Urothelium cell line (cell line): ENCODE results near the gene TEX261.
"Not testable (repeated sequence)": the region's sequence is repeated elsewhere in the genome, so short reads cannot be mapped to it uniquely, and the experiment has no call there.

ENCODE experiments used
- DNase-seq: peaks from one replicate; pipeline ENCODE4 v3.0.0; 2011; ENCODE audit warnings: low spot score, mixed read lengths
- FAIRE-seq: peaks from 2 replicates; lab custom pipeline; 2011; peaks lifted over from hg19 to GRCh38; lab: Jason Lieb, UNC

TEX261 gene

DNA sequence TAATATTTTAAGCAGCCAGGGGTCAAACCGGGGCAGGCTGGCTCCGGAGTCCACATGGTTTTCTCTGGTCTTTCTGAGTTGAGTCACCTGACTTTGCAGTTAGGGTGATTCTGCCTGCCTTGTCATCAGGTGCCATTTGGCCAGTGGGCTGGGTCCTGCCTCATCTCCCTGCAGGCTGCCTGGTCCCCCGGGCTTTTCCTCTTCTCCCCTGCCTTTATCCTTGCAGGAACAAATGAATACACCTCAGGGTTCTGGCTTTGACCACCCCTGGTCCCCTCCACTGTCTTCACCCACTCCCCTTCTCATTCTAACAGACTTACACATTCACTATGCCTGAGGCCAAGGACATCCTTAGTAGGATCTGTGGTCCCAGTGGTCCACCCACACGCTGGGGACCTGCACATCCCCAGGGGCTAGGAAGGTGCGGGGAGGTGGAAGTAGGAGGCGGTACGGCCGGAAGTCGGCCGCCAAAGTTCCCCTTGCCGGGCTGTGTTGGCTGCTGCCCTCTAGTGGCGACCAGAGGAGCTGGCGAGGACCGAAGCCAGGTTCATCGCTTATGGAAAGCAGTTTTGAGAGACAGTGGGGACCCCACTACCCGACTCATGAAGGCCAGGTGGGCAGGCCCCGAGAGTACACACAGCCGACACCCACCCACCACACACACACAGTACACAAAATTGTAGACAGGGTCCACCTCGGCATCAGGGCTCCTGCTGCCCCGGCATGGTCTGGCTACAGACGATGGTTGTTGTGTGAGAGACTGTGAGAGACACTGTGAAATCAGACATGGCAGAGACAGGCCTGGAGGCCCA, 6.3 kb upstream of the TEX261 start:
- FAIRE-seq: peak; percentile 90
- DNase-seq: peak; percentile 90

DNA sequence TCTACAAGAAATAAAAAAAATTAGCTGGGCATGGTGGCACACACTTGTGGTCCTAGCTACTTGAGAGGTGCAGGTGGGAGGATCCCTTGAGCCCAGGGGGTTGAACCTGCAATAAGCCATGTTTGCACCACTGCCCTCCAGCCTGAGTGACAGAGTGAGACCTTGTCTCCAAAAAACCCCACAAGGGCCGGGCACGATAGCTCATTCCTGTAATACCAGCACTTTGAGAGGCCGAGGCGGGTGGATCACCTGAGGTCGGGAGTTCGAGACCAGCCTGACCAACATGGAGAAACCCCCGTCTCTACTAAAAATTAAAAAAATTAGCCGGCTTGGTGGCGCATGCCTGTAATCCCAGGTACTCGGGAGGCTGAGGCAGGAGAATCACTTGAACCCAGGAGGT, 5.3 kb upstream of the TEX261 start:
- FAIRE-seq, DNase-seq: not testable (repeated sequence)

DNA sequence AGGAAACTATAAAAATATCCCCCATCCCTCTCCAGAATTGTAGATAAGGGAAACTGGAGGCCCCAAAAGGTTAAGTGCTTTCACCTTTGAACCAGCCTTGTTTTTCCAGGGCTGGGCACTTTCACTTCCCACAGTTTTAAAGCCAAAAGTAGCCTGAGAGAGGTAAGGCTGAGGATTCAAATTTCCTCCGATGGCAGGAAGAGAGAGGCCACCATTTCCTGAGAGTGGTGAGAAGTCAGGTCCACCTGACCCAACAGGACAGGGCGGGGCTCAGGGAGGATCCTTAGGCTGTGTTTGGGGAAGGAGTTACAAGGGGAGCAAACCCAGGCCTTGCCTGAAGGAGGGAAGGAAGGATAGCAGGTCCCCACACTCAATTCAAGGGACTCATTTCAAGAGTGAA, 4.7 kb upstream of the TEX261 start:
- DNase-seq (no peak), FAIRE-seq (no peak)

DNA sequence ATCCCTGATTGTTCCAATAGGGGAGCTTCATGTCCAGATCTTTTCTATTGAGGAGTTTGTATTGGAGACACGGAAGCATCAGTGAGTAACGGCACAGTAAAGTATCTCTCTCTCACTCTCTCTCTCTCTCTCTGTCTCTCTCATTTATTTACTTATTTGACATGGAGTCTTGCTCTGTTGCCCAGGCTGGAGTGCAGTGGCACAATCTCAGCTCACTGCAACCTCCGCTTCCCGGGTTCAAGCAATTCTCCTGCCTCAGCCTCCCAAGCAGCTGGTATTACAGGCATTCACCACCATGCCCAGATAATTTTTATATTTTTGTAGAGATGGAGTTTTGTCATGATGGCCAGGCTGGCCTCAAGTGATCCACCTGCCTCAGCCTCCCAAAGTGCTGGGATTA, 4.2 kb upstream of the TEX261 start:
- not testable (repeated sequence) for DNase-seq, FAIRE-seq

DNA sequence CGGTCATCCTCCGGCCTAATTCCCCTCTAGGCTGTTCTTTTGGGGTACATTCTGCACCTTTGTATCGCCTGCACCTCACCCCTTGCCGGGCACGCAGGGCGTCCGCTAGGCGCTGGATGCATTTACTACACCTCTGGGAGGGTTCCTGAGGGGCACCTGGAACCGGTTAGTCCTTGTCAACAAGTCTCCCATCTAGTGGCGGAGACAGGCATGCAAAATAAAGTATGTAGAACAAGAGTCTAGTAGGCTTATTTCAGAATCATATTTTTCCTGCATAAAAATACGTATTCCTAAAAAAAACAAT, 705 bp upstream of the TEX261 start:
- FAIRE-seq (no peak), DNase-seq (peak; percentile 77)

DNA sequence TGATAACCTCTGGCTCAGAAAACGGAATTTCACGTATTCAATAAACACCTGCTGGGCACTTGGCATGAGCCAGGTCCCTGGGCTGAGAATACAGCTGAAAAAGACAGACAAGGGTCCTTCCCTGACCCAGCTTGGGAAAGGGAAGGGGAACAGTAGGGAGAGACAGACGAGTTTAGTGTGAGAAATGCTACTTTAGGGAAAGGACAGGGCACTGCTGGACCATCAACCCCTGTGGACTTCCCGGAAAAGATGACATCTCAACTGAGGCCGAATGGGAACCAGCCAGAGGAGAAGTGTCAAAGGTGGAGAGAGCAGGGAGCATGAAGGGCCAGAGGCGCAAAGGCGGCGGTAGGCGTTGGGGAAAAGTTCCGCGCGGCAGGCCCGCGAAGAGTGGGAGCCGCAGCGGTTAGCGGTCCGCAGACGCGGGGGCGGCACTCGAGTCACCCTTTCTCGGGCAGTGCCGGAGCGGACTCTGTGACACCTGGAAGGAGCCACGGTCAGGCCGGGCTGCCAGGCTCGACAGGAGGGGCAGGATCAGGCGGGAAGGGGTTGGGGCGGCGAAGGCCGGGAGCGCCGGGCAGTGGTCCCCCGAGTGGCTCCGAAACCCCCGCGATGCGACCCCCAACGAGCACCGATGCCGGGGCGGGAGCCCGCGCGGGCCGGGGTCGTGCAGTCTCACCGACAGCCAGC, 519 bp downstream of the TEX261 start:
- peak; percentile 36 for DNase-seq
- FAIRE-seq: no peak

DNA sequence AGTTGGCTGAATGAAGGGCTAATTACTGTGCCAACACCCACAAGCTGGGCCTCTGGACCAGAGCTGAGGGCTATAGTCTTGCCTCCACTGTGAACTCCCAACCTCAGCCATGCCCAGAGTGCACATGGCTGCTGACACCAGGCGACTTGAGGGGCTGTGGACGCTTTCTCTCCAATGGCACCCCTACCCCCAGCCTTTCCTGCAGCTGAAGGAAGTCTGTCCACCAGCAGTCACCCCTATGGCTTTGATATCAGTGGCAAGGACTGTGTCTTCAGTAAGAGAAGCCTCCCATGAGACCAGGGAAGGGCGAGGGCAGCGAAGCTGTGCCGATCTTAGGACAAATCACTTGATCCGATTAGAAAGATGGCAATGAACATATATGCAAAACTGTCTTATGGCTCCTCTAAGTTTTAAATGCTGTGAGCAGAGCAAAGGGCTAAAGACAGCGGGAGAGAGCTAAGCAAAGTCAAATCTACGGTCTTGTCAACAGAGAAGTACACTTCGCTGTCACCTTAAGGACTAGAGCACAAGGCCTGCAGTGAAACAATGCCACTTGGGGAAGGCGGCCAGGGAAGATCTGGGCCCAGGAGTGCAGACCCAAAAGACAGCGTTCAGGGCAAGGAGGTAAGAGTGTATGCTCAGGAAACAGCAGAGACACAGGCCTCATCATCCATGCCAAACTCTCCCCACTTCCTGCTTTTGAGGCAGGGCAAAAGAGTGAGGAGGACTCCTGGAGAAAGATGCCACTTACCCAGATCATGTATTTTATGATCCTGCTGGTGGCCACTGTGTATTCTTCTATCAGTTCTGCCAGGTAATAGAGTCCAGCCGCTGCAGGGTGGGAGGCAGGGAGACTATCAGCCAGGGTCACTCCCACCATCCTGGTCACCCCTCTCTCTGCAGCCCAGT, 1.5 kb downstream of the TEX261 start:
- DNase-seq (peak; percentile 1), FAIRE-seq (no peak)

DNA sequence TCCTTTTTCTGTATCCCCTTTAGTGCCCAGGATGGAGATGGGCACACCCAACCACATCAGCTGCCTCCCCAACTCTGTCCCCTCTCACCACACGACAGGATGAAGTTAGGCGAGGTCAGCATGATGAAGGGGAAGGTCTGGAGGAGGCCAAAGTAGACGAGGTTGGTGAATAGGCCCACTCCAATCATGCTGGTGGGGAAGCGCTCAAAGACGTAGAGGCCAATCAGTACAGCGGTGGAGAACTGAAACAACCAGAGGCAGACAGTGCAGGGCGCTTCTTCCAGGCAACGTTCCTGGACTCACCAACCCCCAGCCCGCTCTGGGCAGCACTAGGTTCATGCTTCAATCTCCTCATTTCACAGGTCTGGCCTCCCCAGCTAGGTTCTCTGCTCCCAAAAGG, 2.9 kb downstream of the TEX261 start:
- DNase-seq (no peak), FAIRE-seq (no peak)

DNA sequence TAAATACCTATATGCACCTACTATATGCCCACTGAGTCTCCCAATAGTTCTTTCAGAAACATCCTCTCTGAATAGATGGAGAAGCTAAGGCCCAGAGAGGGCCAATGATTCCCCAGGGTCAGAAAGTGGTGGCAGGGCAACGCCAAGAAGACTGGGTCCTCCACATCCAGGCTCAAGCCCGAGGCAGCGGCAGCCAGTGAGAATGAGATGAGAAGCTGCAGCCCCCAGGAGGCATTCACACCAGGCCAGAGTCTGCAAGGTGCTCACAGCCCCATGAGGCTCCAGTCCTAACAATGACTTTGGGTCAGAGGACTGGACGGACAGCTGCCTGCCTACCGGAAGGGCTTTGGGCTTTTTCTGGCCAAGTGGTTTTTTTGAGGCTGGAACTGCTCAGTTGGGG, 3.5 kb downstream of the TEX261 start:
- DNase-seq (no peak), FAIRE-seq (no peak)

DNA sequence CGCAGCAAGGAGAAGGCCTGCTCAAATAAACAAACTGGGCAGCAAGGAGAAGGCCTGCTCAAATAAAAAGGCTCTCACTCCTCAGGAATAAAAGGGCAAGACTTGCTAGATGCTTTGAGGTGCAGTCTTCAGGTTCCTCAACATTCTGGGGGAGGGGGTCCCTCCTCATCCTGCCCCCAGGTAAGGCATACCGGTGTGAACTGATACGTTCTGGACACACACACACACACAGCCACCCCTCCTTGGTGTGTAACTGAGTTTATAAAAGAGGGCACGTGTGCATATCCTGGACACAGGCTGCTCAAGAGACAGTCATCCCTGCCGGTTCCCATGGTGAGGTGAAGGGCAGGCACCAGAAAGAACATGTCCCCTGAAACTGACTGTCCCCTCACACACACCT, 4.5 kb downstream of the TEX261 start:
- FAIRE-seq: no peak
- no peak for DNase-seq

DNA sequence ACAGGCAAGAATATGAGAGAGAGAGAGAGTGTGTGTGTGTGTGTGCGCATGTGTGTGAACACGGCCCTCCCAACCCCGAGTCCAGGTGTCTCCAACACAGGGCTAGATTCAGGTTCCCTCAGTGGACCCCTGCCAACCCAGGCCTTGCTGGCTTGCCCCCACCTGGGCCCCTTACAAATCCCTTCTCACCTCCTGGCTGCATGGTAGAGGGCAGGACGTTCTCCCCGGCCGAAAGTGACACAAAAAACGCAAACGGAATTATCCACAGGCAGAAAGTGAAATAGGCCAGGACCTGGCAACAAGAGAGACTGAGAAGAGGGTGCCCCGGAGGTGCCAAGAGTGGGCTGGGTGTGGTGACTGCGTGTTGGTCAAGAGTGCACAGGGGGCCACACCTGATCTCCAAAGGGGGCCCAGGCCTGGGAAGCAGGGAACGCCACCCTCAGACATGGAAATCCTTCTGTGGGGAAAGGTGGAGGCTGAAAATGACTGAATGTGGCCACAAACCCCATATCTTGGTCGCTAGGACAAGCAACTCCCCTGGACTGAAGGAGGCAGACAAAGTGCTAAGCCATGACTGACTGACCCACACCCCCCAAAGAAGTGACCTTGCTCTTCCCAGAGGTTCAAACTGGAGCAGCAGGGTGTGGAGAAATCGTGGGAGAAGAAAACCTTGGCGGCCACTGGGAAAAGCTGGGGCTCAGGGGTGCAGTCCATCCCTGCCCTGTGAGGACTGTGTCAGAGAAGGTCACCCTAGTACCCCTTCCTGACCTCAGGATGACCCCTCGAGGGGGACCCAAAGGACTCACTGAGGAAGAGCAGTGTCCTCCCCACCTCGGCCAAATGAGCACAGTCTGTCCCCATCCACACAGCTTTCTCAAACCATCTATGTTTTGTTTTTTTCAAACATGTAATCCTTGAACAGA, 5.7 kb downstream of the TEX261 start:
- FAIRE-seq (no peak), DNase-seq (no peak)

DNA sequence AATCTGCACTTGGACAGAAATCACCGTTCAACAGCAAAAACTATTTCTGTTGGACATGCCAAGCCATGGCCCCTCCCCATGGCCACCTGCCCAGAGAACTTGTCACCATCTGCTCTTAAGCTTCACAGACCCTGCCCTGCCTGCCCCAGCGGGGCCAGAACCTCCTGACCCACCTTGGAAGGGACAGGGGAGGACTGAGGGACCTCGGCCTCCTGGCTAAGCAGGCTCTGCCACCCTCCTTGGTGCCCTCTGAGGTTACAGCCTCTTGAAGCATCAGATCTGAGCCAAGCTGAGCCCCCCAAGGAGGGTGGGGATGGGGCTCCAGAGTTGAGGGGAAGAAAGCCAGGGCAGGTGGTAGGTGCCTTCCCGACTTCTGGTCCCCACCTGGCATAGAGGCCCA, 6.5 kb downstream of the TEX261 start:
- DNase-seq (no peak), FAIRE-seq (no peak)

DNA sequence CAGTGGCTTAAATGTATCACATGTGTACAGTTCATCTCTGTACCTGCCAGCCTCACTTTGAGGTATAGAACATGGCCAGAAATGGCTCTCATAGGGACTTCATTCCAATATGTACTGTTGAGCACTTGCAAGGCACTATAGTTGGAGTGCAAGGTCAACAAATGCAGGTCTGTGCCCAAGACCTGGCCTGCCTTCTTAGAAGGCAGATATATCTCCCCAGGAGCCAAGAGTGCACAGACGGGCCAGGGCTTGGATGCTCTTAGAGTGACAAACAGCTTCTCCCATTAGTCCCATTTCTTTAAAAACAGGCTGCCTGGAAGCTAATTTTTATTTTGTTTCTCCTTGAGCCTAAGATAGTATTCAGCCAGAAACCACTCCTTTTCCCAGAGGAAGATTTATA, 7.3 kb downstream of the TEX261 start:
- DNase-seq (no peak), FAIRE-seq (no peak)

DNA sequence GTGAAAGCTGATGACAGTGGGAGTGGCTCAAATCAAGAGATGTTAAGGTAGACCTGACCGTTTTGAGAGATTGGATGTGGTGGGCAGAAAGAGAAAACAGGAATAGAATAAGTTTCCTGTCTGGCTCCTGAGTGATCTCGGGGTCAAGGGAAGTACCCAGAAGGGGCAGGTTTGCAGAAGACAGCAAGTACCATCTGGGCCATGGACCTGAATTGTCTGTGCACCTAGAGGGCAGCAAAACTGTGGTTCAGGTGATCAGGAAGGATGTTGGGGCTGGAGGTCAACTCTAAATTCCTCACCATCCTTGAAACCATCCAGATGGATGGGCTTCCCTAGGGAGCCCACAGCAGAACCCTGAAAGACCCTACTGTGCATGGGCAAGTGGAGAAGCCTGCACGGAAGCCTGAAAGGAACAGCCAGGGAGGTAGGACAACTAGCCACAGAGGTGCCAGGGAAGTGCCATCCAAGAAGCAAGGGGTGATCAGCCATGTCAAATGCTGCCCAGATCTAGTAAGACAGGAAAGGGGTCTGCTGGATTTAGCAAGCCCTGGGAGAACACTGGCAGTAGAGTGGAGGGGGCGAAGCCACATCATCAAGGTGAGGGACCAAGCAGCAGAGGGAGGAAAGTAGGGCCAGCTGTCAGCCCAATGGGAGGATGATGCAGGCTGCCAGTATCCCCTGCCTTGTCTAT, 8.0 kb downstream of the TEX261 start:
- FAIRE-seq (peak; percentile 58), DNase-seq (no peak)

DNA sequence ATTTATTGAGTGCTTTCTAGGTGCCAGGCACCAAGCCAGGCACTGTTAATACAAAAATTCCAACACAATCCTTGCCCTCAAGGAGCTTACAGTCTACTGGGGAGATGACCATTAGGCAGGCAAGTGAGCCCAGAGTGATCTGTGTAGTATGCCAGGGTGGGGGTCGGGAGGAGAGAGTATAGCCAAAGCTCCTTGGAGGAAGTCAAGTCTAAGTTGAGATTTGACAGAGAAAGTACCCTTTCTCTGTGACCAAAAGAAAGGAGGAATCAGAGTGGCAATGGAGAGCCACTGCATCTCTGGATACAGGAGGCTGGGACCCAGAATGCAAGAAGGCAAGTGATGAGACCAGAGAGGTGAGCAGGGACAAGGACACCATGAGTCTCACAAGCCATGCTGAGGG, 8.7 kb downstream of the TEX261 start:
- no peak for DNase-seq
- FAIRE-seq: no peak

DNA sequence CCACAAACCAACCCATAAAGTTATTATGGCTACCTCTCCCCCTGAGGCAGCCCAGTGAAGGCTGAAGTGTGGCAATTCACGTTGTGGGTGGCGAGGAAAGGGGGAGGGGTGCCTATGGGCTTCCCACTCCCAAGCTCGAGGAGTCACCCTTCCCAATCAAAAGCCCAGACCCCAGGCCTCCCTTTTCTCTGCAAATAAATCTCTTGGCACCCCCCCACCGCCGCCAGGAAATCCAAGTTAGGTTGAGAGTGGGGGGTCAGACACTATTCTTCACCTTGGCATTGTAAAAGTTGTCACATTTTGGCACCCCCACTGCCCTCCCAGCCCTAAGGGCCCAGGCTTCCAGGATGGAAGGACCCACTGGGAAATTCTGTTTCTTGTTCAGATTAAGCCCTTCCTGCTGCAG, 9.4 kb downstream of the TEX261 start:
- FAIRE-seq: no peak

DNA sequence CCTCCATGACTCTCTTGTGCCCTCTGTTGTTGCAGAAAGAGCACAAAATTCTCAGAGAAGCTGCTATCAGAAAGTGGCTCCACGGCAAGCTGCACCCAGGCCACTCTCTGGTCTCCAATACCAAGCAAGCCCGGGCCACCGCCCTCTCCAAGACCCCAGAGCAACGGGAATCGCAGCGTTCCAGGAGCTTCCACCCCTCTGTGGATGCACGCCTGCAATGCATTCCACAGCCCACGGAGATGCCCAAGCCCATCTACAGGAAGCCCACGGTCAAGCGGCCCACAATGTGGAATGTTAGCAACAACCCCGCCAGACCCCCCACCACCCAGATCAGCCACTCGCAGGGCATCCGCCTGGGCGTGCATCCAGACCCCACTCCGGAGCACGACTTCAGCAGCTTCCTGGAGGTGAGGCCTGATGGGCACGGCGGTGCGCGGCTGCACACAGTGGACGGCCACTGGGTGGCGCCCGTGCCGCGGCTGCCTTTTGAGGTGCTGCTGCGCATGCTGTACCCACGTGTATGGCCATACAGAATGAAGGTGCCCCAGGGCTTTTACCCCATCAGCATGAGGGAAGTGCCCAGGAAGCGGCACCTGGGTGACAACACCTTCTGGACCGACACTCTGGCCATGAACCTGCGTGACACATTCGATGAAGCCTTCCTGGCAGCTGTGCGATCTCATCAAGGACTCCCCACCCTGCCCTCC, 9.9 kb downstream of the TEX261 start:
- FAIRE-seq (peak; percentile 20), DNase-seq (no peak)

More for the DNA sequence above, 9.4 kb downstream of the TEX261 start:
- no peak for DNase-seq

DNA sequence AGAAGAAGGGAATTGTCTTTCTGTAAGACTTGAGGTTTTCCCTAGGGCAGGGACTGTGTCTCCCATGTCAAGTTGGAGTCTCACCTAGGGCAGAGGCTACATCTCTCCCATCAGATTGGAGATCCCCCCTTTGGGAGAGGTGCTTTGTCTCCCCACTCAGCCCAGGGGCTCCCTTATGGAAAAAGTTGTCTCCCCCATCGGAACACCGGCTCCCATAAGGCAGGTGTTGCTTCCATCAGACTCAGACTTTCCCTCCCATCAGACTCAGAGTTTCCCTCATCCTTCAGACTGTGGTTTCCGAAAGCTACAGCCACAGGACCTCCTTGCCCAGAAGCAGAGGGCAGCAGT, 10.5 kb downstream of the TEX261 start:
- DNase-seq (no peak), FAIRE-seq (no peak)

DNA sequence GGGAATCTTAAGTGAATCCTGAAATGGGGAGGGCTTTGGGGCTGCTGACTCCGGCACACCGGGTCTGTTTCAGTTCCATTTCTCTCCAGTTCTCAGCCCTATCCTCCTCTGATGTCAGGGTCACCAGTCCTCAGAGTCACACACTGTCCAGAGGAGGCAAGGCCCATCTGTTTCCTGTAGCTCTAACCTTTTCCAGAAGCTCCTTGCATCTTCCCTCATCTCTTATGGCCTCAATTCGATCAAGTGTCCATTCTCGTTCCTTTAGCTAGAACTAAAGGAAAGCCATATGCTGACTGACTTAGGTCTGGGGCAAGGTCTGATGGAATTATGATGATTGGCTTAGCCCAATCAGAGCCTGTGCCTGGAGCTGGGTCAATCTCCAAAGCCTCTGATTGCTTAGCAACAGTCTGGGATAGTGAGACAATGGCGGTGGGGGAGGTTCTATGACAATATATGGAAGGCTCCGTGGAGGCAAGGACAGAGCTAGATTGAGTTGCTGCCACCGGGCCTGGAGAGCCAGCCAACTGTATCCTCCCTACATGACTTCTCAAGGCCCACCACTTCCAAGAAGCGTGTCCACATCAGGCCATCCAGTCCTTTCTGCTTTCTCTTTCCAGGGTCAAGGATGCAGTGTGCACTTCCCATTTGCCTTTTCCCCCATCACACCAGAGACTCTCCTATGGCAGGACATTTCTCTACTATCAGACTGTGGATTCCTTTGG, 11.0 kb downstream of the TEX261 start:
- FAIRE-seq: no peak

More for the DNA sequence above, 11.0 kb downstream of the TEX261 start:
- DNase-seq: no peak
